DND-41 (cell line): ENCODE data around the gene HLA-DPB1.

Source experiments
- CTCF ChIP-seq: IDR thresholded peaks from 2 replicates; pipeline ENCODE4 v1.5.1; 2012; ENCODE audit warnings: borderline replicate concordance, low read length, moderate library complexity, mild to moderate bottlenecking; ENCODE audit not compliant: poor library complexity, severe bottlenecking; ENCODE audit errors: extremely low read depth
- EZH2 ChIP-seq: IDR thresholded peaks from 3 replicates; pipeline ENCODE4 v1.6.1; 2012; ENCODE audit warnings: borderline replicate concordance, low read depth, mild to moderate bottlenecking, moderate library complexity, low read length, inconsistent platforms; ENCODE audit not compliant: severe bottlenecking

GRCh38 chr6:33052627-33053026, 23.2 kb upstream of the HLA-DPB1 start:
- TF ChIP-seq CTCF = no peak
- TF ChIP-seq EZH2 = no peak
